Activated naive CD4-positive, alpha-beta T cell treated with anti-CD3 and anti-CD28 coated beads, Interleukin-2, amount 10 ng/mL, durations not matched to agents 7 days and 5 days (primary cell): ENCODE results near the gene SETD1B.

Experiments used
- CTCF ChIA-PET: fragments of 350-600 bp; sonication (Branson Sonifier 250); formaldehyde crosslinking; loops from one replicate; lab custom pipeline; 2021; ENCODE audit warnings: antibody characterized with exemption; lab: Charles Lee
- DNase-seq: peaks from one replicate; pipeline ENCODE4 v3.0.0-alpha.2; 2020
- H3K27ac Mint-ChIP-seq: one replicate; pipeline ENCODE4 v1.8.0; 2021; ENCODE audit warnings: mild to moderate bottlenecking, moderate library complexity, mixed read lengths
- H3K27me3 Mint-ChIP-seq: one replicate; pipeline ENCODE4 v1.8.0; 2021; ENCODE audit warnings: mild to moderate bottlenecking, mixed read lengths
- H3K36me3 Mint-ChIP-seq: one replicate; pipeline ENCODE4 v1.8.0; 2021; ENCODE audit warnings: mixed read lengths
- H3K4me1 Mint-ChIP-seq: one replicate; pipeline ENCODE4 v1.8.0; 2021; ENCODE audit warnings: mixed read lengths
- H3K4me3 Mint-ChIP-seq: one replicate; pipeline ENCODE4 v1.8.0; 2021; ENCODE audit warnings: mild to moderate bottlenecking, moderate library complexity, mixed read lengths
- H3K9me3 Mint-ChIP-seq: one replicate; pipeline ENCODE4 v1.8.0; 2021; ENCODE audit warnings: mixed read lengths

Gene SETD1B

DNA sequence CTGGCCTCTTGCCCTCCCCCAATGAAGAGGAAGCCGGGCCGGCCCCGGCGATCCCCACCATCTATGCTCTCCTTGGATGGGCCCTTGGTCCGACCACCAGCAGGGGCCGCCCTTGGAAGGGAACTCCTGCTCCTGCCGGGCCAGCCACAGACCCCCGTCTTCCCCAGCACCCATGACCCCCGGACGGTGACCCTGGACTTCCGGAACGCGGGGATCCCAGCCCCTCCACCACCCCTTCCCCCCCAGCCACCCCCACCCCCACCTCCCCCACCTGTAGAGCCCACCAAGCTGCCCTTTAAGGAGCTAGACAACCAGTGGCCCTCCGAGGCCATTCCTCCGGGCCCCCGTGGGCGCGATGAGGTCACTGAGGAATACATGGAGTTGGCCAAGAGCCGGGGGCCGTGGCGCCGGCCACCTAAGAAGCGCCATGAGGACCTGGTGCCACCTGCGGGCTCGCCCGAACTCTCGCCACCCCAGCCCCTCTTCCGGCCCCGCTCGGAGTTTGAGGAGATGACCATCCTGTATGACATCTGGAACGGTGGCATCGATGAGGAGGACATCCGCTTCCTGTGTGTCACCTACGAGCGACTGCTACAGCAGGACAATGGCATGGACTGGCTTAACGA lies 19.4 kb downstream of the SETD1B start:
- Mint-ChIP-seq H3K27ac (no peak overlapping the region), H3K36me3 (peaks cover 42% of the 10 kb centered on the region), H3K9me3 (no peaks in the 10 kb centered on the region), H3K27me3 (no peaks in the 10 kb centered on the region), H3K4me1 (no peaks in the 10 kb centered on the region), H3K4me3 (no peak overlapping the region)
- CTCF ChIA-PET = interaction anchor here (0.6 to 1.4 kb wide), 2 partner anchors 20 to 29 kb away, joined by 3 to 5 read pairs; no protein-coding TSS in a partner anchor
- no peak for DNase-seq

DNA sequence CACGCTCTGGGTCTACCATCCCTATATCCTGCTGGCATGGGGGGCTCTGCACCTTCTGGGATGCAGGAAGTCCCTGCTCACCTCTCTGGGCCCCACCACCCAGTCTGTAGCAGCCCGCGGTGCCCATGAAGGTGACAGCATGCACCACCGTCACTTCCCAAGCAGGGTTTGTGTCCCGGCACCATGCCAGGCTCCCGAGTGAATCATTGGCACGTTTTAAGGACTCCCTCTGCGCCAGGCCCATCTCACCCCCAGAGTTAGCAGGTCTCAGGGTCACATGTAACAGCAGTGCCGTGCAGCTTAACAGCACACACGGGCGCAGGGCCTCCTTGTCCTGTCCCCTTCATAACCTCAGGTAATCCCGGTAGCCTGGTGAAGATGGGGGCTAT lies 19.9 kb downstream of the SETD1B start:
- Mint-ChIP-seq H3K9me3 (no peaks in the 10 kb centered on the region), H3K36me3 (peaks cover 47% of the 10 kb centered on the region), H3K27ac (no peak overlapping the region)

DNA sequence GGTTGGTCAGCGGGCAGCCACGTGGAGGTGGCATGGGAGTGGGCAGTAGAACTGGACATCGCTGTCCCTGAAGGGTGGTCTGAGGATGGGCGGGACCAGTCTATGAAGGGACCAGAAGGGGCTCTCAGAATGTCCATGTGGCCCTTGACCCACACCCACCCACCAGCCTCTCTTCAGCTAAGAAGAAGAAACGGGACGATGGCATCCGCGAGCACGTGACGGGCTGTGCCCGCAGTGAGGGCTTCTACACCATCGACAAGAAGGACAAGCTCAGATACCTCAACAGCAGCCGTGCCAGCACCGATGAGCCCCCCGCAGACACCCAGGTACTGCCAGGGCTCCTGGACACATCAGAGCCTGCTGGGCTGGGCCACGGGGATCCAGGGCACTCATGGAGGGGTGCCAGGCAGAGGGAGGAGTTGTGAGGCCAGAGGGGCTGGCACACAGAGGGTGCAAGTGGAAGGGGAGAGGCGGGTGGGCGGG lies 21.3 kb downstream of the SETD1B start:
- H3K27ac Mint-ChIP-seq = no peak overlapping the region
- CTCF ChIA-PET = interaction anchor here (1.1 kb wide), 1 partner anchor 31 kb away, joined by 4 read pairs; no protein-coding TSS in a partner anchor
- no peak for DNase-seq
- no peaks in the 10 kb centered on the region for H3K4me1 Mint-ChIP-seq
- H3K27me3 Mint-ChIP-seq = no peaks in the 10 kb centered on the region
- no peaks in the 10 kb centered on the region for H3K9me3 Mint-ChIP-seq
- no peak overlapping the region for H3K4me3 Mint-ChIP-seq
- H3K36me3 Mint-ChIP-seq = peaks cover 45% of the 10 kb centered on the region

More for the DNA sequence above, 19.9 kb downstream of the SETD1B start:
- Mint-ChIP-seq H3K4me1 (no peaks in the 10 kb centered on the region), H3K4me3 (no peak overlapping the region), H3K27me3 (no peaks in the 10 kb centered on the region)
- DNase-seq = no peak
- CTCF ChIA-PET = interaction anchor here (0.6 to 1.4 kb wide), 2 partner anchors 21 to 29 kb away, joined by 3 to 5 read pairs; no protein-coding TSS in a partner anchor

DNA sequence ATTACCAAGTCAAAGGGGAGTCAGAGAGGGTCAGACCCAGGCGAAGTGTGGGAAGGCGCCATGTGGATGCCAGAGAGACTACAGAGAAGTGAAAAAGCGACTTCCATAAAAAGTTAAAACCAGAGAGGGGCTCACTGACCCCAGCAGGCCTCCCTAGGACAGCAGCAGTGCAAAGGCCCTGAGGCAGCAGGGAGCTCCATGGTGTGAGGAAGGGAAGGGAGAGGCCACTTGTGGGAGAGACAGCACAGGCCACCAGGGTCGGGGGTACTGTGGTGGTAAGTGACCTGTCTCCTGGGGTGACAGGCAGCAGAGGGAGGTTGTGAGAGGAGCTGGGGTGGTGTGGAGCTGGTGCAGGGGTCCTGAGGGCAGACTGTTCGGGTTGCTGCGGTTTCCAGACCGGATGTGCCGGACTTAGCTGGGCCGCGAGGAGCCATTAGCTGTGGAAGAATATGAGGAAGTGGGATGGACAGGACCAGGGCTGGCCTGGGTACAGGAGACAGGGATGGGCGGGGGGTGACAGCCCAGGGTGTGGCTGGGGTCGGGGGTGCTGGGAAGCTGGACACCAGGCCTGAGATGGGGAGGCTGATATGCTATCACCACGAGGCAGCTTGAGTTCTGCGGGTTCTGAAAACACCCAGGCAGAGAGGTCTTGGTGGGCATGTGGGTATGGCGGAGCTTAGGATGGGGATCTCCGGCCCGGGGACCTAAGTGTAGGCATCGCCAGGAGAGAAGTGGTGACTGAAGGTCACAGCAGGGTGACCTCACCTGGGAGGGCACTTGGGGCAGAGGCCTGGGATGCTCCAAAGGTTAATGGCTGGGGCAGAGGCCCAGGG lies 22.7 kb downstream of the SETD1B start:
- CTCF ChIA-PET = interaction anchor here (0.8 to 1.5 kb wide), 4 partner anchors 11 to 62 kb away, joined by 3 to 7 read pairs (median 4); partner anchors contain the start of gene PSMD9
- H3K36me3 Mint-ChIP-seq = peaks cover 45% of the 10 kb centered on the region
- no peaks in the 10 kb centered on the region for H3K27me3 Mint-ChIP-seq
- H3K9me3 Mint-ChIP-seq = no peaks in the 10 kb centered on the region
- H3K27ac Mint-ChIP-seq = peak overlapping the region; percentile 75
- no peak overlapping the region for H3K4me3 Mint-ChIP-seq
- H3K4me1 Mint-ChIP-seq = no peaks in the 10 kb centered on the region
- DNase-seq = no peak

DNA sequence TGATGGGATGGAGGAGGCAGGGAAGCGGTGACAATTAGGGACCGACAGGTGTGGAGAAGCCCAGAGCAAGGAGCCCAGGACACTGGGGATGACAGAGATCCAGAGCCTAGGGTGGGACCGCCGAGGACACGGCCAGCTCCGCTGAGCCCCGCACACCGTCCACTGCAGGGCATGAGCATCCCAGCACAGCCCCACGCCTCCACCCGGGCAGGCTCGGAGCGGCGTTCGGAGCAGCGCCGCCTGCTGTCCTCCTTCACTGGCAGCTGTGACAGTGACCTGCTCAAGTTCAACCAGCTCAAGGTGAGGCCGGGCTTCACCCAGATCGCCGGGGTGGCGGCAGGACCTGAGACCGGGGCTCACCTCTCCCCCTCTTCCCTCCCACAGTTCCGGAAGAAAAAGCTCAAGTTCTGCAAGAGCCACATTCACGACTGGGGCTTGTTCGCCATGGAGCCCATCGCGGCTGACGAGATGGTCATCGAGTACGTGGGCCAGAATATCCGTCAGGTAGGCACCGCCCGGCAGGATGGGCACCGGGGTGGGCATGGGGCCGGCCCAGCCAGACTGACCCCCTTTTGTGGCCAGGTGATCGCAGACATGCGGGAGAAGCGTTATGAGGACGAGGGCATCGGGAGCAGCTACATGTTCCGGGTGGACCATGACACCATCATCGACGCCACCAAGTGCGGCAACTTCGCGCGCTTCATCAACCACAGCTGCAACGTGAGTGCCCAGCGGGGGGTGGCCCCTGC lies 23.7 kb downstream of the SETD1B start:
- peak overlapping the region; percentile 75 for H3K27ac Mint-ChIP-seq
- CTCF ChIA-PET = interaction anchor here (1.1 to 1.5 kb wide), 3 partner anchors 33 to 61 kb away, joined by 5 to 7 read pairs (median 5); partner anchors contain the start of gene PSMD9
- H3K4me1 Mint-ChIP-seq = no peaks in the 10 kb centered on the region
- no peak for DNase-seq
- no peaks in the 10 kb centered on the region for H3K27me3 Mint-ChIP-seq
- H3K9me3 Mint-ChIP-seq = no peaks in the 10 kb centered on the region
- peaks cover 51% of the 10 kb centered on the region for H3K36me3 Mint-ChIP-seq
- H3K4me3 Mint-ChIP-seq = no peak overlapping the region

DNA sequence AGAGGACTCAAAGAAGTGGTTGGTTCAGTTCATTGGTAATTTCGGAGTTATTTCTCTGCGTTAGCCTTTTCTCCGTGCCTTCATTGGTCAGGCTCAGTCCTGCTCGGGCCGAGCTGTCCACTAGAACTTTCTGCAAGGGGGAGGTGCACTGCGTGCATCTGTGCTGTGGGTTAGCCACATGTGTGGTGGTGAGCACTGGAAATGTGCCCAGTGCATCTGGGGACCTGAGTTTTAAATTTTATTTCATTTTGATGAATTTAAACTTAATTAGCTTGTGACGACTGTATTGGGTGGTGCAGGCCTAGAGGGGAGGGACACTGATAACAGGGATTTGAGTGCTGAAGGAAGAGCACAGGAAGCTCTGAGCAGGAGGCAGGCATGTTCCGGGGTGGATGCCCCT lies 24.5 kb downstream of the SETD1B start:
- H3K9me3 Mint-ChIP-seq = no peaks in the 10 kb centered on the region
- H3K36me3 Mint-ChIP-seq = peaks cover 53% of the 10 kb centered on the region
- no peaks in the 10 kb centered on the region for H3K4me1 Mint-ChIP-seq
- peak overlapping the region; percentile 3 for H3K27ac Mint-ChIP-seq
- CTCF ChIA-PET = interaction anchor here (1.4 to 1.5 kb wide), 2 partner anchors 34 to 60 kb away, joined by 5 to 7 read pairs; partner anchors contain the start of gene PSMD9
- H3K4me3 Mint-ChIP-seq = no peak overlapping the region
- DNase-seq = no peak
- H3K27me3 Mint-ChIP-seq = no peaks in the 10 kb centered on the region

DNA sequence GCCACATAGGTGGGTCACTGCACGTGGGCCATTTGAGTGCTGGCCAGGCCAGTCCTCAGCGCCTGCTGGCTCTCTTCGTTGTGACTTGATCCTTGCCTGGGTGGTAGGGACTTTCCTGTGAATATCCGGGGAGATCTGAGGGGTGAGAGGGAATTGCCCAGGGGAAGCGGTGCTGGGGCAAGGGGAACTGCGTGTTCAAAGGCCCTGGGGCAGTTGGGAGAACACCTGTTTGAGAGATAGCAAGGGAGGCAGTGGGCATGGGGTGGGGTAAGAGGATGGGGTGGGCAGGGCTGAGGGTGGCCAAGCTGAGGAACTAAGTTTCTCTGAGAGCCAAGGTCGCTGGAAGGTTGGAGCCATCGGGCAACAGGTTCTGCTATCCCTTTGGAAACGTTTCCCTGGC lies 25.0 kb downstream of the SETD1B start:
- Mint-ChIP-seq H3K9me3 (no peaks in the 10 kb centered on the region), H3K4me3 (no peak overlapping the region), H3K27me3 (no peaks in the 10 kb centered on the region), H3K36me3 (peaks cover 49% of the 10 kb centered on the region), H3K4me1 (no peaks in the 10 kb centered on the region), H3K27ac (no peak overlapping the region)
- no peak for DNase-seq
- CTCF ChIA-PET = interaction anchor here (1.4 kb wide), 1 partner anchor 34 kb away, joined by 5 read pairs; no protein-coding TSS in a partner anchor

DNA sequence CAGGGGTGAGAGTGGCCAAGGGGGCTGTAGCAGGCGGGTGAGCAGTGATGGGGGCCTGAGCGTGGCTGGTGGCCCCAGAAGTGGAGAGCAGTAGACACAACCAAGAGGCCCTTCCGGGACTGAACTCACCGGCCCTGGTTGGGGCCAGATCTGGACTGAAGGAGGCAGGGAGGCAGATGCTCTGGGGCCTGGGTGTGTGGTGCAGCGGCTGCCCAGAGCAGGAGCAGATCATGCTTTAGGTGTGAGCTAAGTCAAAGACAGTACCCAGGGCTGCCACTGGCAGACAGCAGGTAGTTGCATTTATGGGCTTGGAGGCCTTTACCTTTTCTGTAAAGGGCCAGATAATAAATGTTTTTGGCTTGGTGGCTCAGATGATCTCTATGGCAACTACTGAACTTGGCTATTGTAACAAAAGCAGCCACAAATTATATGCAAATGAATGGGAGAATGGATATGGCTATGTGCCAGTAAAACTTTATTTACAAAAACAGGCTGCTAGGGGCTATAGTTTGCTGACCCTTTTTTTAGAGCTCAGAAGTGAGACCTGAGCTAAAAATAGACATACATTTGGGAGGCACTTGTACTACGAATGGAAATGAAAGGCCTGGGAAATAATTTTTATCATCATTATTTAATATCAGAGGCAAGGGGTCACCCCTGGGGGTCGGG lies 25.6 kb downstream of the SETD1B start:
- Mint-ChIP-seq H3K36me3 (peaks cover 47% of the 10 kb centered on the region), H3K27ac (no peak overlapping the region), H3K9me3 (no peaks in the 10 kb centered on the region), H3K27me3 (no peaks in the 10 kb centered on the region), H3K4me1 (no peaks in the 10 kb centered on the region), H3K4me3 (no peak overlapping the region)
- DNase-seq = no peak
- CTCF ChIA-PET = no interaction called here

DNA sequence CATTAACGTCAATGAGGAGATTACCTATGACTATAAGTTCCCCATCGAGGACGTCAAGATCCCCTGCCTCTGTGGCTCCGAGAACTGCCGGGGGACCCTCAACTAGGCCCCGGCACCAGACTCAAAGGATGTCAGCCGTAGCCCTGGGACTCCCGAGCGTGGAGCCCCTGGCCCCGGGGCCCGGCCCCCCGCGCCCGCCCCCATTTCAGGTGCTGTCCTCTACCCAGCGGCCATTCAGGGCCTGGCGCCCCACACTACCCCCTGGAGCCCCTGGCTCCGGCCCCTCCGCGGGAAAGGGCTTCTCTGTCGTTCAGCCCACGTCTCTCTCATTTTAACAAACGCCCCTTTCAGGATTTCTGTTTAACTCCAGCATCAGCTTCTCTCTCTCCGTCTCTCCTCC lies 26.3 kb downstream of the SETD1B start:
- Mint-ChIP-seq H3K36me3 (peaks cover 42% of the 10 kb centered on the region), H3K27ac (no peak overlapping the region), H3K9me3 (no peaks in the 10 kb centered on the region), H3K27me3 (no peaks in the 10 kb centered on the region), H3K4me3 (no peak overlapping the region), H3K4me1 (no peaks in the 10 kb centered on the region)
- no peak for DNase-seq
- CTCF ChIA-PET = no interaction called here

DNA sequence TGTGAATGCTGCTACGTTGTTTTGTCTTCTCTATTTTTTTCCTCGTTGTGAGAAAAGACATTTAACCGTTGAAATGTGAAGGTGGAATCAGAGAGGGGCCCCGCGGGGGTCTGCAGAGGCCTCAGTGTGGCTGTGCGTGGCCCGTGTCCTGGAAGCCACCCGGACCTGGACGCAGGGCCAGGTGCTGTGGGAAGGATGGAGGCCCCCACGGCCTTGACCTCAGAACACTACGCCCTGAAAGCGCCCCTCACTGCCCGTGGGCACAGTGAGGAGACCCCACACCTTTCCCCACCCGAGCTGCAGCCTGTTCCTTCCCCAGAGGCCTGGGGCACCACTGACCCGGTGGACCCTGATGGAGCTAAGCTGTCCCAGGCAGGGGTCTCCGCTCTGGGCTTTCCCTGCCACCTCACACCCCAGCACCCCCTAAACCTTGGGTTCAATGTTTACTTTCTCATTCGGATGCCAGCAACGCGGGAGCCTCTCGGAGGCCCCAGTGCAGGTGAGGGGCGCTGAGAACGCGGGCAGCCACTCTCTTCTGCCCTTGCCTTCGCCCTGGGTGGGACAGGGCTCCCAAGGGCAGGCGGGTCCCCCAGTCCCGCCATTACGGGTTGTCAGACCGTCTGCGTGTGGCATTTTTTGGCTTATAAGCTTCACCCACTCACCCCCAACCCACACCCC lies 26.9 kb downstream of the SETD1B start:
- Mint-ChIP-seq H3K27me3 (no peaks in the 10 kb centered on the region), H3K36me3 (peaks cover 41% of the 10 kb centered on the region), H3K27ac (no peak overlapping the region)

DNA sequence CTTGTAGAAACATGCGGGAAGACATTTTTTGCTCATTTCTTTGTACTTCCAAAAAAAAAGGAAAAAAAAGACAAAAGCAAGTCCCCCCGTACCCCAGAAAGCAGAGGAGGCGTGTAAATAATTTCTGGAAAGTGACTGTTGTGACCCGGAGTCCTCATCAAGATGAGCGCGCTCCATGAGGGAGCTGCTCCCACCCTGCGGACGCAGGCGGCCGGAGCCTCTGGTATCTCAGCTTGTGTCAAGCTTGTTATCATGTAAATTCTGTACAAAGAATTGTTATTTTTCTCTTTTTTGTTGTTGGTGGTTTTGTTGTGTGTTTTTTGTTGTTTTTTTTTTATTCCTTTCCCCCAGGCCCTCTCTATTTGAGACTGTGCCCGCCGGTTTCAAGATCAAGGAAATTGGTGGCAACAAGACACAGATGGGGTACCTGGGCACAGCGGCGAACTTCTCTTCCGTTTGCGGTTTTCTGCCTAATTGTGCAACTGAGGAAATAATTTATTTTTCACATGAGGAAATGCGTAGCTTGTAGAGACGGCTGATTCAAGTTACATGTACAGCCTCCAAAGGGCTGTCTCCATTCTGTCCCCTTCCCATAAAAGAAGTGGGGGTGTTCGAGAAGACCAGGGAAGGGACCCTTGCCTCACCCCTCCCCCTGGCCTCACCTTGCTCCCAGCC lies 27.9 kb downstream of the SETD1B start:
- H3K9me3 Mint-ChIP-seq = no peaks in the 10 kb centered on the region
- no peaks in the 10 kb centered on the region for H3K27me3 Mint-ChIP-seq
- no peak overlapping the region for H3K27ac Mint-ChIP-seq
- CTCF ChIA-PET = no interaction called here
- H3K4me3 Mint-ChIP-seq = no peak overlapping the region
- H3K36me3 Mint-ChIP-seq = peaks cover 34% of the 10 kb centered on the region
- H3K4me1 Mint-ChIP-seq = no peaks in the 10 kb centered on the region
- no peak for DNase-seq

More for the DNA sequence above, 26.9 kb downstream of the SETD1B start:
- no peaks in the 10 kb centered on the region for H3K9me3 Mint-ChIP-seq
- no peaks in the 10 kb centered on the region for H3K4me1 Mint-ChIP-seq
- CTCF ChIA-PET = no interaction called here
- no peak overlapping the region for H3K4me3 Mint-ChIP-seq
- DNase-seq = no peak

DNA sequence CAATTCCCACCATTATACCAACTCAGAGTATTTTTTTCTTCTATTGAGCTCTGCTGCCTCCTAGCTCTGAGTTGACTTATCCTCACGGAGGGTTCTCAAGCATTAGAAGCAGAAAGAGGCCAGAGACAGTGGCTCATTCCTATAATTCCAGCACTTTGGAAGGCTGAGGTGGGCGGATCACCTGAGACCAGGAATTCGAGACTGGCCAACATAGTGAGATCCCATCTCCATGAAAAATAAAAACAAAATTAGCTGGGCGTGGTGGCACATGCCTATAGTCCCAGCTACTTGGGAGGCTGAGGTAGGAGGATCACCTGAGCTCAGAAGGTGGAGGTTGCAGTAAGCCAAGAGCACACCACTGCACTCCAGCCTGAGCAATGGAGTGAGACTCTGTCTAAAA lies 33.9 kb downstream of the SETD1B start:
- Mint-ChIP-seq H3K9me3 (no peaks in the 10 kb centered on the region), H3K4me1 (peaks cover 18% of the 10 kb centered on the region), H3K27ac (no peak overlapping the region), H3K27me3 (peaks cover 12% of the 10 kb centered on the region), H3K36me3 (peaks cover 2% of the 10 kb centered on the region), H3K4me3 (no peak overlapping the region)
- CTCF ChIA-PET = interaction anchor here (0.8 to 6.9 kb wide), 5 partner anchors 11 to 72 kb away, joined by 3 to 39 read pairs (median 4); partner anchors contain the start of gene RHOF
- no peak for DNase-seq
